ENCODE results near the gene GRIA2.

The GRIA2 gene

DNA sequence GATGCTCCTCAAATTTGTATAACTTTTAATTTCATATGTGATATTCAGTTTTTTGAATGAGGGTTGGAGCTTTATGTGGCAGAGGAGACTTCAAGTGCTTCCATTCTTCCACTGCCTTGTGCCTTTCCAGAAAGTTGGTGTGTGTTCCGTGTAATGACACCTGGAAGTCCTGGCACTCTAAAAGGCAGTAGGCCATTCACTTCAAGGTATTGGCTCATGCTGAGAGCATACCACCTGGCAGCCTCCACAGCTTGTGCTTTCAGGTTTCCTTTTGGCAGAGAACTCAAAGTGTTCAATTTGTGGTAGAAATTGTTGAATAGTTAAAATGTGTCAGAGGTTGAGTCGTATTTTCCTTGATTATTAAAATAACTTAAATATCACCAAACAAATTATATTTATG, 49.6 kb downstream of the GRIA2 start:
- no peak for TF ChIP-seq POLR2AphosphoS5 (IDR thresholded peaks at IDR 0.05; ENCODE audit: low read depth, low read length)
- no peak for TF ChIP-seq FOXP2 (optimal IDR thresholded peaks at IDR 0.05; ENCODE audit: borderline replicate concordance, extremely low read depth, extremely low read length, insufficient read depth)
- TF ChIP-seq, protein P1, sequence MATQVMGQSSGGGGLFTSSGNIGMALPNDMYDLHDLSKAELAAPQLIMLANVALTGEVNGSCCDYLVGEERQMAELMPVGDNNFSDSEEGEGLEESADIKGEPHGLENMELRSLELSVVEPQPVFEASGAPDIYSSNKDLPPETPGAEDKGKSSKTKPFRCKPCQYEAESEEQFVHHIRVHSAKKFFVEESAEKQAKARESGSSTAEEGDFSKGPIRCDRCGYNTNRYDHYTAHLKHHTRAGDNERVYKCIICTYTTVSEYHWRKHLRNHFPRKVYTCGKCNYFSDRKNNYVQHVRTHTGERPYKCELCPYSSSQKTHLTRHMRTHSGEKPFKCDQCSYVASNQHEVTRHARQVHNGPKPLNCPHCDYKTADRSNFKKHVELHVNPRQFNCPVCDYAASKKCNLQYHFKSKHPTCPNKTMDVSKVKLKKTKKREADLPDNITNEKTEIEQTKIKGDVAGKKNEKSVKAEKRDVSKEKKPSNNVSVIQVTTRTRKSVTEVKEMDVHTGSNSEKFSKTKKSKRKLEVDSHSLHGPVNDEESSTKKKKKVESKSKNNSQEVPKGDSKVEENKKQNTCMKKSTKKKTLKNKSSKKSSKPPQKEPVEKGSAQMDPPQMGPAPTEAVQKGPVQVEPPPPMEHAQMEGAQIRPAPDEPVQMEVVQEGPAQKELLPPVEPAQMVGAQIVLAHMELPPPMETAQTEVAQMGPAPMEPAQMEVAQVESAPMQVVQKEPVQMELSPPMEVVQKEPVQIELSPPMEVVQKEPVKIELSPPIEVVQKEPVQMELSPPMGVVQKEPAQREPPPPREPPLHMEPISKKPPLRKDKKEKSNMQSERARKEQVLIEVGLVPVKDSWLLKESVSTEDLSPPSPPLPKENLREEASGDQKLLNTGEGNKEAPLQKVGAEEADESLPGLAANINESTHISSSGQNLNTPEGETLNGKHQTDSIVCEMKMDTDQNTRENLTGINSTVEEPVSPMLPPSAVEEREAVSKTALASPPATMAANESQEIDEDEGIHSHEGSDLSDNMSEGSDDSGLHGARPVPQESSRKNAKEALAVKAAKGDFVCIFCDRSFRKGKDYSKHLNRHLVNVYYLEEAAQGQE (IDR thresholded peaks at IDR 0.05; ENCODE audit: insufficient read depth in 1 of 2, low read depth in 2 of 2, low read length in 2 of 2): no peak
- TF ChIP-seq SIN3A (IDR thresholded peaks at IDR 0.05; ENCODE audit: borderline replicate concordance, insufficient read depth, low read length): no peak
- TF ChIP-seq TAF1 (IDR thresholded peaks at IDR 0.05; ENCODE audit: borderline replicate concordance, insufficient read depth, low read length): no peak

DNA sequence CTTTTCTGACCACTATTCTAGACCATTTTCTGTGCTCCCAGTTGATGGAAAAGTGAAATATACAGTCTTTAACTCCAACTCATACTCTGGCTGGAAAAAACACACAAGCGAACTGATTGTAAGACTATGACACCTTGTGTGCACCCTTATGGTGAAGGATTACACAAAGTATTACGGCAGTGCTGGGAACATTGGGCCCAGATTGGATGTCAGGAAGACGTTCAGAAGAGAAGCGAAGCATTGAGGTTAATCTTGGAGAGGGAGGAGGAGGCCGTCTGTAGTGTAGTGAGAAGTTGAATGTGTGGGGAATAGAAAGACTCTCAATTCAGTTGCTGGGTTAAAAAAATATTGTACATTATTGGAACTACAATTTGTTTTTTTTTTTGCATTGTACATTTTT, 50.0 kb downstream of the GRIA2 start:
- TF ChIP-seq SIN3A (IDR thresholded peaks at IDR 0.05; ENCODE audit: borderline replicate concordance, insufficient read depth, low read length) (no peak), POLR2AphosphoS5 (IDR thresholded peaks at IDR 0.05; ENCODE audit: low read depth, low read length) (no peak), FOXP2 (optimal IDR thresholded peaks at IDR 0.05; ENCODE audit: borderline replicate concordance, extremely low read depth, extremely low read length, insufficient read depth) (no peak), TAF1 (IDR thresholded peaks at IDR 0.05; ENCODE audit: borderline replicate concordance, insufficient read depth, low read length) (no peak)
- TF ChIP-seq, protein P1 (IDR thresholded peaks at IDR 0.05; ENCODE audit: insufficient read depth in 1 of 2, low read depth in 2 of 2, low read length in 2 of 2): no peak

DNA sequence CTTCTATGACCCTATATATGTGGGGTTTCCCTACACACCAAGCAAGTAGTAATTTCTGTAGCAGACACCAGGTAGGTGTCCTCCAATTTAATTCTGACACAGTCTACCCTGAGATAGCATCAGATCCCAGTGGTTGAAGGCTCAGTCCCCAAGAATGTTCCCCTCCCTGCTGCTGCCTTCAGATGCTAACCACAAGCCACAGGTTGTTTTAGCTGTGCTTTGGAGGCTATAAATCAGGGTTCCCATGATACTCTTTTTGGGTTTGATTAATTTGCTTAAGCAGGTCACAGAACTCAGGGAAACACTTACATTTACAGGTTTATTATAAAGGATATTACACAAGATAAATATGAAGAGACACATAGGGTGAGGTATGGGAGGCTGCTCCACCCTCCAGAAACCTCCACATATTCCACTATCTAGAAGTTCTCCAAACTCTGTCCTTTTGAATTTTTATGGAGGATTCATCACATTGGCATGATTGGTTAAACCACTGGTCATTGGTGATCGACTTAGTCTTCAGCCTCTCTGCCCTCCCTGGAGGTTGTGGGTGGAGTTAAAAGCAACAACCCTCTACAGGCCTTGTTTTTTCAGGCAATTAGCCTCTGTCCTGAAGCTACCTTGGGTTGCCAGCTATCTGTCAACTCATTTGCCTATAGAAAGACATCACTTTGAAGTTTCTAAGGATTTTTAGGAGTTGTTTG, 50.8 kb downstream of the GRIA2 start:
- TF ChIP-seq POLR2AphosphoS5 (IDR thresholded peaks at IDR 0.05; ENCODE audit: low read depth, low read length) (no peak), FOXP2 (optimal IDR thresholded peaks at IDR 0.05; ENCODE audit: borderline replicate concordance, extremely low read depth, extremely low read length, insufficient read depth) (no peak), TAF1 (IDR thresholded peaks at IDR 0.05; ENCODE audit: borderline replicate concordance, insufficient read depth, low read length) (no peak), SIN3A (IDR thresholded peaks at IDR 0.05; ENCODE audit: borderline replicate concordance, insufficient read depth, low read length) (no peak)
- TF ChIP-seq, protein P1 (IDR thresholded peaks at IDR 0.05; ENCODE audit: insufficient read depth in 1 of 2, low read depth in 2 of 2, low read length in 2 of 2): no peak

DNA sequence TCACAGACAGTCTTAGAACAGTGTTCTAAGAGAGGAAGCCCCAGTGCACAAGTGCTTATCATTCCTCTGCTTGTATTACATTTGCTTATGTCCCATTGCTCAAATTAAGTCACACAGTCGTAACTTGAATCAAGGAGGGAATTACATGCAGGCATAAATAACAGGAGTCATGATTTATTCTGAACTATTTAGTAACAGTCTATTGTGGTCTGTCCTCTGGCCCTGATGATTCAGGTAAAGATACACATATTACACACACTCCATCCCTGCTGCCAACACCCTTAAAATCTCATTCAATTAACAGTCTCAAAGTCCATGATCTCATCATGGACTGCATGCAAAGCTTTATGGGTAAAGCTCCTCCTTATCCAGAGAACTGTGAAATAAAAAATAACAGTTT, 60.1 kb downstream of the GRIA2 start:
- TF ChIP-seq FOXP2 (optimal IDR thresholded peaks at IDR 0.05; ENCODE audit: borderline replicate concordance, extremely low read depth, extremely low read length, insufficient read depth): no peak
- TF ChIP-seq, protein P1 (IDR thresholded peaks at IDR 0.05; ENCODE audit: insufficient read depth in 1 of 2, low read depth in 2 of 2, low read length in 2 of 2): no peak
- no peak for TF ChIP-seq SIN3A (IDR thresholded peaks at IDR 0.05; ENCODE audit: borderline replicate concordance, insufficient read depth, low read length)
- no peak for TF ChIP-seq POLR2AphosphoS5 (IDR thresholded peaks at IDR 0.05; ENCODE audit: low read depth, low read length)
- no peak for TF ChIP-seq TAF1 (IDR thresholded peaks at IDR 0.05; ENCODE audit: borderline replicate concordance, insufficient read depth, low read length)

All from PFSK-1 (cell line).